GM12878 (cell line): ENCODE results near the gene PANX2. TPM values are rescaled to one million over a fixed set of nuclear protein-coding genes. Genes with fewer than 3 reads are reported as not detected.
A peak's percentile ranks its signal among the peaks of the same experiment; 100 is the strongest.

Experiments used
- ATAC-seq: fragments of 200-7000 bp; cut with Tn5 transposase; 3 replicates; pipeline ENCODE4 v1.9.1; 2020; ENCODE audit warnings: mild to moderate bottlenecking, moderate library complexity
- BruUV-seq: library from RNA; stranded (reverse); fragments of 400-500 nt; replicated peaks from 2 replicates; lab custom pipeline; 2021; lab: Mats Ljungman, UMichigan
- CTCF ChIA-PET: fragments of 300-600 bp; sonication (Branson Sonifier 250); formaldehyde crosslinking; extraction: SDS; loops from one replicate; lab custom pipeline; 2021; ENCODE audit warnings: inconsistent platforms; lab: Yijun Ruan, JAX
- POLR2A ChIA-PET: fragments of 350-600 bp; formaldehyde crosslinking; extraction: SDS; loops from one replicate; lab custom pipeline; 2021; ENCODE audit warnings: inconsistent platforms; lab: Charles Lee
- RAD21 ChIA-PET: fragments of 300-600 bp; sonication (Branson Sonifier 250); formaldehyde crosslinking; loops from one replicate; lab custom pipeline; 2023; ENCODE audit warnings: antibody characterized with exemption; ENCODE audit not compliant: unreplicated experiment; lab: Charles Lee
- SMC1A ChIA-PET: fragments of 300-600 bp; sonication (Branson Sonifier 250); formaldehyde crosslinking; loops from one replicate; lab custom pipeline; 2023; ENCODE audit not compliant: unreplicated experiment, uncharacterized antibody; lab: Charles Lee
- DNase-seq: peaks from one replicate; pipeline ENCODE4 v3.0.0-alpha.2; 2011; ENCODE audit warnings: low read depth, low spot score
- FAIRE-seq: peaks from 3 replicates; lab custom pipeline; 2011; peaks lifted over from hg19 to GRCh38; lab: Jason Lieb, UNC
- H2AFZ ChIP-seq: 2 replicates; pipeline ENCODE4 v1.6.0; 2011; ENCODE audit warnings: low read depth, low read length, control low read depth; ENCODE audit not compliant: control insufficient read depth
- H3K27ac ChIP-seq: 2 replicates; pipeline ENCODE4 v1.5.1; 2011; ENCODE audit warnings: control low read depth; ENCODE audit not compliant: control insufficient read depth, insufficient read depth
- H3K27me3 ChIP-seq, 2 experiments: replicated peaks in 1 of 2; 2 replicates each; pipeline versions ENCODE4 v1.6.0 to v1.6.1; 2011; ENCODE audit warnings: low read length in 1 of 2; ENCODE audit not compliant: control insufficient read depth in 2 of 2, insufficient read depth in 2 of 2
- H3K36me3 ChIP-seq, 2 experiments: 2 replicates each; pipeline ENCODE4 v1.5.1; 2011; ENCODE audit warnings: low read length in 1 of 2; ENCODE audit not compliant: control insufficient read depth in 2 of 2, insufficient read depth in 2 of 2
- H3K4me1 ChIP-seq: 2 replicates; pipeline ENCODE4 v1.6.1; 2011; ENCODE audit warnings: mild to moderate bottlenecking, low read length, moderate library complexity, mixed read lengths; ENCODE audit not compliant: control insufficient read depth, insufficient read depth
- H3K4me2 ChIP-seq: 2 replicates; pipeline ENCODE4 v1.6.0; 2011; ENCODE audit warnings: control low read depth; ENCODE audit not compliant: control insufficient read depth, insufficient read depth
- H3K4me3 ChIP-seq: fragments of 200-600 bp; sonication (generic); 2 replicates; pipeline ENCODE4 v1.5.1; 2016
- H3K79me2 ChIP-seq: 2 replicates; pipeline ENCODE4 v1.6.0; 2011; ENCODE audit warnings: low read length; ENCODE audit not compliant: control insufficient read depth, insufficient read depth
- H3K9ac ChIP-seq: 2 replicates; pipeline ENCODE4 v1.8.0; 2011; ENCODE audit warnings: low read length, control low read depth, mixed read lengths; ENCODE audit not compliant: control insufficient read depth, insufficient read depth
- H3K9me3 ChIP-seq: replicated peaks from 3 replicates; pipeline ENCODE4 v1.5.1; 2011; ENCODE audit warnings: mild to moderate bottlenecking, low read length; ENCODE audit not compliant: control insufficient read depth, insufficient read depth
- H4K20me1 ChIP-seq: 2 replicates; pipeline ENCODE4 v1.6.0; 2011; ENCODE audit not compliant: control insufficient read depth, insufficient read depth
- ASH2L ChIP-seq: fragments of 300-600, 200-600 bp; sonication (generic); IDR thresholded peaks from 2 replicates; pipeline ENCODE4 v1.6.1; 2017; ENCODE audit warnings: low read depth, mild to moderate bottlenecking, borderline replicate concordance
- EED ChIP-seq: sonication (generic); IDR thresholded peaks from 2 replicates; pipeline ENCODE4 v1.6.1; 2016; ENCODE audit warnings: antibody characterized with exemption, low read depth
- EGR1 ChIP-seq, 2 experiments: IDR thresholded peaks; 1 replicate in 1 of 2; 2 replicates in 1 of 2; pipeline ENCODE4 v1.6.1; 2011 to 2012; ENCODE audit warnings: low read depth in 2 of 2, low read length in 2 of 2, borderline replicate concordance in 1 of 2, mild to moderate bottlenecking in 1 of 2, moderate library complexity in 1 of 2
- MYB ChIP-seq: fragments of 150-350 bp; IDR thresholded peaks from 2 replicates; pipeline ENCODE4 v1.6.1; 2014; ENCODE audit warnings: mild to moderate bottlenecking, low read depth, low read length, borderline replicate concordance
- NFYB ChIP-seq: IDR thresholded peaks from 2 replicates; pipeline ENCODE4 v1.6.1; 2011; ENCODE audit warnings: low read depth, mild to moderate bottlenecking, low read length, improper control_type of control experiment, moderate library complexity; ENCODE audit not compliant: insufficient read depth
- POLR2AphosphoS5 ChIP-seq: IDR thresholded peaks from 2 replicates; pipeline ENCODE4 v1.6.1; 2011; ENCODE audit warnings: mild to moderate bottlenecking, low read length, inconsistent platforms
- RCOR1 ChIP-seq: conservative IDR thresholded peaks from 2 replicates; pipeline ENCODE4 v1.6.1; 2012; ENCODE audit warnings: low read depth, low read length, improper control_type of control experiment
- SMARCA5 ChIP-seq: fragments of 450-650 bp; IDR thresholded peaks from 2 replicates; pipeline ENCODE4 v1.6.1; 2017; ENCODE audit warnings: mild to moderate bottlenecking
- SREBF1 ChIP-seq: IDR thresholded peaks from 2 replicates; pipeline ENCODE4 v1.6.1; 2012; ENCODE audit warnings: mild to moderate bottlenecking, low read length
- SRF ChIP-seq, 2 experiments: IDR thresholded peaks; 2 replicates each; pipeline ENCODE4 v1.6.1; 2011; ENCODE audit warnings: low read depth in 2 of 2, low read length in 2 of 2, mild to moderate bottlenecking in 1 of 2, moderate library complexity in 1 of 2
- TARDBP ChIP-seq: IDR thresholded peaks from 2 replicates; pipeline ENCODE4 v1.6.1; 2016; ENCODE audit warnings: borderline replicate concordance
- TCF7 ChIP-seq: IDR thresholded peaks from 2 replicates; pipeline ENCODE4 v1.6.1; 2014; ENCODE audit warnings: antibody characterized with exemption, borderline replicate concordance
- USF1 ChIP-seq: IDR thresholded peaks from 2 replicates; pipeline ENCODE4 v1.6.1; 2011; ENCODE audit warnings: borderline replicate concordance, low read depth, mild to moderate bottlenecking, moderate library complexity, mixed read lengths, low read length; ENCODE audit not compliant: insufficient read depth; ENCODE audit errors: extremely low read length
- WGBS: methylation state at CpG from one replicate; pipeline ENCODE4 v1.1.6; 2016; ENCODE audit warnings: low lambda C conversion rate; ENCODE audit not compliant: insufficient replicate concordance, insufficient coverage; ENCODE audit errors: missing lambda C conversion rate; 5-methylcytosine and 5-hydroxymethylcytosine counted together
- in situ Hi-C: fragments of 300-500 bp; cut with MboI; formaldehyde crosslinking; loops from 9 replicates; pipeline ENCODE4 v1.14.3; 2018; ENCODE audit warnings: mixed read lengths
- intact Hi-C: fragments of 100-400 bp; cut with micrococcal nuclease; formaldehyde crosslinking; loops from one replicate; pipeline ENCODE4 v1.14.2; 2022; ENCODE audit not compliant: unreplicated experiment
- polyA plus RNA-seq, 11 experiments: library from polyadenylated mRNA; depleted of rRNA in 4 of 11; unstranded in 6 of 11; stranded (reverse) in 5 of 11; fragments of >200 nt; fragmentation: Nextera tagmentation in 4 of 11; fragmentation: Illumina TruSeq in 1 of 11; extraction: Ambion mirVana in 4 of 11; extraction: Trizol in 1 of 11; gene quantifications; 1 replicate in 1 of 11; 2 replicates in 10 of 11; pipeline versions ENCODE4 v1.2.1 to v1.2.3, GENCODE V29; 2011 to 2016; ENCODE audit warnings: inconsistent platforms in 2 of 11, missing spikeins in 2 of 11, low read depth in 1 of 11
- total RNA-seq, 4 experiments: library from RNA; depleted of rRNA in 3 of 4; stranded (reverse); fragments of >200 nt in 3 of 4; fragmentation: Illumina TruSeq in 1 of 4; extraction: Trizol in 1 of 4; gene quantifications; 2 replicates each; pipeline versions ENCODE4 v1.2.1 to v1.2.3, GENCODE V29; 2013 to 2021
- TF ChIP-seq, protein P1 (sequence below): fragments of 450-650 bp; IDR thresholded peaks from 2 replicates; pipeline ENCODE4 v1.6.1; 2017; ENCODE audit warnings: mild to moderate bottlenecking, moderate library complexity
- TF ChIP-seq, protein P2 (sequence below): IDR thresholded peaks from 2 replicates; pipeline ENCODE4 v1.6.1; 2012; ENCODE audit warnings: mild to moderate bottlenecking, low read depth, low read length

Gene PANX2
- total and polyA plus RNA-seq, 10 of the 15 experiments (the other 5 are each of a cell fraction or from before 2014, with no cell fraction given) = 0.04 to 0.44 (median 0.17) TPM; not detected in 5

DNA sequence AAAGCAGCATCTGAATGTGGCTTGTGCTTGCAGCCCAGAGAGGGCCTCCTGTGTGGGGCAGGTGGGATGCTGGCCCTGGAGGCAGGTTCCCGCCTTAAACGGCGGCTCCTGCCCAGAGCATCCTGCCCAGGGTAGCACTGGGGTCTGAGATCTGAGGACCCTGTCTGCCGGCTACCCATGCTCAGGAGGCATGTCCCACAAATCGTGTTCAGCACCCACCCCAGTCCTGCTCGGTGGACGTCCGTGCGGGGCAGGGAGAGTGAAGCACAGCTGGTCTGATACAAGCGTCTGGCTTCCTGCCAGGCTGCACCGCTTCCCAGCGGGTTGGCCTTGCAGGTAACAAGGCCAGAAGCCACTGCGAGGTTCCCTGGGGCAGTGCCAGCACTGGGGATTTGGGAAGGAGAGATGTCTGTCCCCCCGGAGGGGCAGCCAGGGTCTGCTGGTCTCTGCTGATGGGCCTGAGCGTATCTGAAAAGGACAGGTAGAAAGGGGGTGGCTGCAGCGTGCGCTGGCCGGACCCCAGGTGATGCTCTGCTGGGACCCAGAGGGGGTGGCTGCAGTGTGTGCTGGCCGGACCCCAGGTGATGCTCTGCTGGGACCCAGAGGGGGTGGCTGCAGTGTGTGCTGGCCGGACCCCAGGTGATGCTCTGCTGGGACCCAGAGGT is 18.8 kb downstream of the PANX2 start:
- RAD21 ChIA-PET = interaction anchor here (0.6 to 2.0 kb wide), 4 partner anchors 12 to 308 kb away, joined by 3 to 4 read pairs (median 3); no protein-coding TSS in a partner anchor
- Histone ChIP-seq H3K4me2 (peak overlapping the region; percentile 90), H3K4me1 (peaks cover 67% of the 10 kb centered on the region), H3K9me3 (no peaks in the 10 kb centered on the region), H4K20me1 (no peaks in the 10 kb centered on the region), H3K27me3 (no peaks in the 10 kb centered on the region), H3K79me2 (peaks cover 75% of the 10 kb centered on the region), H3K27ac (peak overlapping the region; percentile 98), H3K36me3 (peaks cover 0 to 15% of the 10 kb centered on the region in 2 experiments; a peak in 3 of 4 replicates), H3K9ac (peak overlapping the region; percentile 89), H3K4me3 (peak overlapping the region; percentile 64), H2AFZ (no peak overlapping the region)
- CTCF ChIA-PET = no interaction called here
- SMC1A ChIA-PET = no interaction called here
- in situ Hi-C loops (no loop called here), intact Hi-C loops (loop anchor here (5.0 kb wide), 1 partner anchor 227 kb away; the partner anchor contains the start of gene PIM3)
- FAIRE-seq (no peak), ATAC-seq (no peak), DNase-seq (no peak)
- 24% methylated on average over 20 of the region's 20 CpGs for WGBS
- POLR2A ChIA-PET = no interaction called here
- TF ChIP-seq NFYB = no peak
- TF ChIP-seq SREBF1 = no peak
- no peak for TF ChIP-seq RCOR1
- TF ChIP-seq TARDBP = no peak
- TF ChIP-seq, protein P1, sequence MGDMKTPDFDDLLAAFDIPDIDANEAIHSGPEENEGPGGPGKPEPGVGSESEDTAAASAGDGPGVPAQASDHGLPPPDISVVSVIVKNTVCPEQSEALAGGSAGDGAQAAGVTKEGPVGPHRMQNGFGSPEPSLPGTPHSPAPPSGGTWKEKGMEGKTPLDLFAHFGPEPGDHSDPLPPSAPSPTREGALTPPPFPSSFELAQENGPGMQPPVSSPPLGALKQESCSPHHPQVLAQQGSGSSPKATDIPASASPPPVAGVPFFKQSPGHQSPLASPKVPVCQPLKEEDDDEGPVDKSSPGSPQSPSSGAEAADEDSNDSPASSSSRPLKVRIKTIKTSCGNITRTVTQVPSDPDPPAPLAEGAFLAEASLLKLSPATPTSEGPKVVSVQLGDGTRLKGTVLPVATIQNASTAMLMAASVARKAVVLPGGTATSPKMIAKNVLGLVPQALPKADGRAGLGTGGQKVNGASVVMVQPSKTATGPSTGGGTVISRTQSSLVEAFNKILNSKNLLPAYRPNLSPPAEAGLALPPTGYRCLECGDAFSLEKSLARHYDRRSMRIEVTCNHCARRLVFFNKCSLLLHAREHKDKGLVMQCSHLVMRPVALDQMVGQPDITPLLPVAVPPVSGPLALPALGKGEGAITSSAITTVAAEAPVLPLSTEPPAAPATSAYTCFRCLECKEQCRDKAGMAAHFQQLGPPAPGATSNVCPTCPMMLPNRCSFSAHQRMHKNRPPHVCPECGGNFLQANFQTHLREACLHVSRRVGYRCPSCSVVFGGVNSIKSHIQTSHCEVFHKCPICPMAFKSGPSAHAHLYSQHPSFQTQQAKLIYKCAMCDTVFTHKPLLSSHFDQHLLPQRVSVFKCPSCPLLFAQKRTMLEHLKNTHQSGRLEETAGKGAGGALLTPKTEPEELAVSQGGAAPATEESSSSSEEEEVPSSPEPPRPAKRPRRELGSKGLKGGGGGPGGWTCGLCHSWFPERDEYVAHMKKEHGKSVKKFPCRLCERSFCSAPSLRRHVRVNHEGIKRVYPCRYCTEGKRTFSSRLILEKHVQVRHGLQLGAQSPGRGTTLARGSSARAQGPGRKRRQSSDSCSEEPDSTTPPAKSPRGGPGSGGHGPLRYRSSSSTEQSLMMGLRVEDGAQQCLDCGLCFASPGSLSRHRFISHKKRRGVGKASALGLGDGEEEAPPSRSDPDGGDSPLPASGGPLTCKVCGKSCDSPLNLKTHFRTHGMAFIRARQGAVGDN = no peak
- TF ChIP-seq ASH2L = no peak
- no peak for TF ChIP-seq SMARCA5
- no peak for TF ChIP-seq USF1
- TF ChIP-seq POLR2AphosphoS5 = no peak
- TF ChIP-seq, protein P2, sequence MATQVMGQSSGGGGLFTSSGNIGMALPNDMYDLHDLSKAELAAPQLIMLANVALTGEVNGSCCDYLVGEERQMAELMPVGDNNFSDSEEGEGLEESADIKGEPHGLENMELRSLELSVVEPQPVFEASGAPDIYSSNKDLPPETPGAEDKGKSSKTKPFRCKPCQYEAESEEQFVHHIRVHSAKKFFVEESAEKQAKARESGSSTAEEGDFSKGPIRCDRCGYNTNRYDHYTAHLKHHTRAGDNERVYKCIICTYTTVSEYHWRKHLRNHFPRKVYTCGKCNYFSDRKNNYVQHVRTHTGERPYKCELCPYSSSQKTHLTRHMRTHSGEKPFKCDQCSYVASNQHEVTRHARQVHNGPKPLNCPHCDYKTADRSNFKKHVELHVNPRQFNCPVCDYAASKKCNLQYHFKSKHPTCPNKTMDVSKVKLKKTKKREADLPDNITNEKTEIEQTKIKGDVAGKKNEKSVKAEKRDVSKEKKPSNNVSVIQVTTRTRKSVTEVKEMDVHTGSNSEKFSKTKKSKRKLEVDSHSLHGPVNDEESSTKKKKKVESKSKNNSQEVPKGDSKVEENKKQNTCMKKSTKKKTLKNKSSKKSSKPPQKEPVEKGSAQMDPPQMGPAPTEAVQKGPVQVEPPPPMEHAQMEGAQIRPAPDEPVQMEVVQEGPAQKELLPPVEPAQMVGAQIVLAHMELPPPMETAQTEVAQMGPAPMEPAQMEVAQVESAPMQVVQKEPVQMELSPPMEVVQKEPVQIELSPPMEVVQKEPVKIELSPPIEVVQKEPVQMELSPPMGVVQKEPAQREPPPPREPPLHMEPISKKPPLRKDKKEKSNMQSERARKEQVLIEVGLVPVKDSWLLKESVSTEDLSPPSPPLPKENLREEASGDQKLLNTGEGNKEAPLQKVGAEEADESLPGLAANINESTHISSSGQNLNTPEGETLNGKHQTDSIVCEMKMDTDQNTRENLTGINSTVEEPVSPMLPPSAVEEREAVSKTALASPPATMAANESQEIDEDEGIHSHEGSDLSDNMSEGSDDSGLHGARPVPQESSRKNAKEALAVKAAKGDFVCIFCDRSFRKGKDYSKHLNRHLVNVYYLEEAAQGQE = no peak
- no peak for TF ChIP-seq EGR1 (IDR thresholded peaks at IDR 0.05; ENCODE audit: borderline replicate concordance in 1 of 2, low read depth in 2 of 2, low read length in 2 of 2)
- TF ChIP-seq EED = no peak
- no peak for TF ChIP-seq TCF7
- TF ChIP-seq MYB = no peak
- TF ChIP-seq SRF (IDR thresholded peaks at IDR 0.05; ENCODE audit: low read depth in 2 of 2, low read length in 2 of 2) = no peak
- no TSS peak for BruUV-seq
